Astrocyte (in vitro differentiated cells and primary cell): ENCODE data around the gene SEMA4D. TPM values are rescaled to one million over a fixed set of nuclear protein-coding genes. Genes with fewer than 3 reads are reported as not detected.

Source experiments
- DNase-seq: peaks from one replicate; pipeline ENCODE4 v3.0.0-alpha.2; 2010; ENCODE audit warnings: low read depth
- FAIRE-seq: peaks from 2 replicates; lab custom pipeline; 2011; peaks lifted over from hg19 to GRCh38; lab: Jason Lieb, UNC
- H2AFZ ChIP-seq: 2 replicates; pipeline ENCODE4 v1.6.0; 2012; ENCODE audit warnings: low read depth, low read length, inconsistent platforms
- H3K27ac ChIP-seq: 2 replicates; pipeline ENCODE4 v1.5.1; 2011; ENCODE audit warnings: low read depth, low read length, inconsistent platforms
- H3K27me3 ChIP-seq: 2 replicates; pipeline ENCODE4 v1.6.0; 2011; ENCODE audit warnings: low read length, inconsistent platforms; ENCODE audit not compliant: insufficient read depth
- H3K36me3 ChIP-seq: 2 replicates; pipeline ENCODE4 v1.5.1; 2011; ENCODE audit warnings: low read length, inconsistent platforms; ENCODE audit not compliant: insufficient read depth
- H3K4me1 ChIP-seq: 2 replicates; pipeline ENCODE4 v1.5.1; 2011; ENCODE audit warnings: low read length, inconsistent platforms; ENCODE audit not compliant: insufficient read depth
- H3K4me2 ChIP-seq: 2 replicates; pipeline ENCODE4 v1.6.0; 2012; ENCODE audit warnings: low read length, inconsistent platforms
- H3K4me3 ChIP-seq: 2 replicates; pipeline ENCODE4 v1.5.1; 2011; ENCODE audit warnings: low read depth, mild to moderate bottlenecking, low read length, inconsistent platforms; ENCODE audit not compliant: insufficient read depth
- H3K79me2 ChIP-seq: 2 replicates; pipeline ENCODE4 v1.6.0; 2012; ENCODE audit warnings: mild to moderate bottlenecking, low read length, inconsistent platforms; ENCODE audit not compliant: insufficient read depth
- H3K9ac ChIP-seq: 2 replicates; pipeline ENCODE4 v1.6.0; 2012; ENCODE audit warnings: mild to moderate bottlenecking, low read length, inconsistent platforms
- H3K9me3 ChIP-seq: 2 replicates; pipeline ENCODE4 v1.5.1; 2012; ENCODE audit warnings: low read depth, mild to moderate bottlenecking, low read length, inconsistent platforms; ENCODE audit not compliant: insufficient read depth
- H4K20me1 ChIP-seq: 2 replicates; pipeline ENCODE4 v1.6.0; 2012; ENCODE audit warnings: low read length, inconsistent platforms; ENCODE audit not compliant: insufficient read depth
- H3K27ac Mint-ChIP-seq: one replicate; pipeline ENCODE4 v1.8.0; 2021; ENCODE audit warnings: mild to moderate bottlenecking, mixed read lengths; ENCODE audit not compliant: unreplicated experiment
- H3K27me3 Mint-ChIP-seq: one replicate; pipeline ENCODE4 v1.8.0; 2021; ENCODE audit warnings: low read depth, mixed read lengths; ENCODE audit not compliant: unreplicated experiment
- H3K36me3 Mint-ChIP-seq: one replicate; pipeline ENCODE4 v1.8.0; 2021; ENCODE audit warnings: low read depth, mixed read lengths; ENCODE audit not compliant: unreplicated experiment
- H3K4me1 Mint-ChIP-seq: one replicate; pipeline ENCODE4 v1.8.0; 2021; ENCODE audit warnings: low read depth, mixed read lengths; ENCODE audit not compliant: unreplicated experiment
- H3K4me3 Mint-ChIP-seq: one replicate; pipeline ENCODE4 v1.8.0; 2021; ENCODE audit warnings: mild to moderate bottlenecking, moderate library complexity, mixed read lengths; ENCODE audit not compliant: unreplicated experiment
- H3K9me3 Mint-ChIP-seq: one replicate; pipeline ENCODE4 v1.8.0; 2021; ENCODE audit warnings: mild to moderate bottlenecking, mixed read lengths; ENCODE audit not compliant: unreplicated experiment
- EZH2 ChIP-seq: IDR thresholded peaks from 2 replicates; pipeline ENCODE4 v1.6.1; 2012; ENCODE audit warnings: mild to moderate bottlenecking, low read length, inconsistent platforms; ENCODE audit not compliant: insufficient read depth
- microRNA-seq: library from miRNA; unstranded; fragments of <30 nt; microRNA quantifications from one replicate; pipeline ENCODE4 v1.2.0, GENCODE V29; 2020
- total RNA-seq: library from RNA; stranded (reverse); gene quantifications from 2 replicates; pipeline ENCODE4 v1.2.1, GENCODE V29; 2021
- TF ChIP-seq, protein P1 (sequence below): IDR thresholded peaks from 2 replicates; pipeline ENCODE4 v1.5.1; 2011; ENCODE audit warnings: low read depth, mild to moderate bottlenecking, inconsistent platforms, low read length, moderate library complexity; ENCODE audit not compliant: insufficient read depth

The SEMA4D gene
- total RNA-seq, 1 donor from 2014 or later, result 6.2 TPM

DNA sequence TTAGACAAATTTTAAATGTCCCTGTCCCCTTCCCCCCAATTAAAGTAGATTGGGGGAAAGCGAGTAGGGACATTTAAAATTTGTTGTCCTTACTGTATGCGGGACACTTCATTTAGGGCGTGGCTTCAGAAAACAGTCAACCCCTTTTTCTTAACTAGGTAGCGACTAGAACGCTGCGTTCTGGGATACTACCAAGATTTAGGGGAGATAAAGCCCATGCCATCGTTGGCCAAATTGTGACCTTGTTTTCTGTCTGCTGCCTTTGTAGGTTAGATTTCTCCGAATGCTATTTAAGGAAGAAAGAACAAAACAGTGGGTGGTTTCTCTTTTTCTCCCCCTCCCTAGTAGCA is 185.7 kb downstream of the SEMA4D start:
- Histone ChIP-seq H3K27me3 (no peaks in the 10 kb centered on the region), H3K4me2 (peak overlapping the region; percentile 95), H3K9ac (peak overlapping the region; percentile 97), H3K79me2 (peaks cover 69% of the 10 kb centered on the region), H3K9me3 (no peaks in the 10 kb centered on the region), H3K4me3 (peak overlapping the region; percentile 99), H4K20me1 (peaks cover 24% of the 10 kb centered on the region), H3K36me3 (peaks cover 16% of the 10 kb centered on the region), H3K4me1 (peaks cover 25% of the 10 kb centered on the region), H2AFZ (peak overlapping the region; percentile 62), H3K27ac (peak overlapping the region; percentile 87)
- no peak for FAIRE-seq
- Mint-ChIP-seq H3K27ac (peak overlapping the region; percentile 55), H3K36me3 (peaks cover 3% of the 10 kb centered on the region), H3K4me3 (peak overlapping the region; percentile 90), H3K4me1 (peaks cover 18% of the 10 kb centered on the region), H3K27me3 (no peaks in the 10 kb centered on the region), H3K9me3 (no peaks in the 10 kb centered on the region)
- no peak for DNase-seq
- TF ChIP-seq, protein P1, sequence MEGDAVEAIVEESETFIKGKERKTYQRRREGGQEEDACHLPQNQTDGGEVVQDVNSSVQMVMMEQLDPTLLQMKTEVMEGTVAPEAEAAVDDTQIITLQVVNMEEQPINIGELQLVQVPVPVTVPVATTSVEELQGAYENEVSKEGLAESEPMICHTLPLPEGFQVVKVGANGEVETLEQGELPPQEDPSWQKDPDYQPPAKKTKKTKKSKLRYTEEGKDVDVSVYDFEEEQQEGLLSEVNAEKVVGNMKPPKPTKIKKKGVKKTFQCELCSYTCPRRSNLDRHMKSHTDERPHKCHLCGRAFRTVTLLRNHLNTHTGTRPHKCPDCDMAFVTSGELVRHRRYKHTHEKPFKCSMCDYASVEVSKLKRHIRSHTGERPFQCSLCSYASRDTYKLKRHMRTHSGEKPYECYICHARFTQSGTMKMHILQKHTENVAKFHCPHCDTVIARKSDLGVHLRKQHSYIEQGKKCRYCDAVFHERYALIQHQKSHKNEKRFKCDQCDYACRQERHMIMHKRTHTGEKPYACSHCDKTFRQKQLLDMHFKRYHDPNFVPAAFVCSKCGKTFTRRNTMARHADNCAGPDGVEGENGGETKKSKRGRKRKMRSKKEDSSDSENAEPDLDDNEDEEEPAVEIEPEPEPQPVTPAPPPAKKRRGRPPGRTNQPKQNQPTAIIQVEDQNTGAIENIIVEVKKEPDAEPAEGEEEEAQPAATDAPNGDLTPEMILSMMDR, result no peak
- TF ChIP-seq EZH2, result no peak

- H3K9ac ChIP-seq, result peak overlapping the region; percentile 97
- TF ChIP-seq, protein P1, result no peak
- TF ChIP-seq EZH2, result no peak
- FAIRE-seq (no peak), DNase-seq (no peak)
- H3K27me3 ChIP-seq, result no peaks in the 10 kb centered on the region
- no peaks in the 10 kb centered on the region for H3K9me3 Mint-ChIP-seq
- peak overlapping the region; percentile 95 for H3K27ac Mint-ChIP-seq
- H3K4me1 Mint-ChIP-seq, result peaks cover 15% of the 10 kb centered on the region
- no peaks in the 10 kb centered on the region for H3K27me3 Mint-ChIP-seq
- peaks cover 25% of the 10 kb centered on the region for H3K4me1 ChIP-seq
- peaks cover 1% of the 10 kb centered on the region for H3K36me3 Mint-ChIP-seq
- H4K20me1 ChIP-seq, result peaks cover 24% of the 10 kb centered on the region
- peak overlapping the region; percentile 90 for H3K4me3 Mint-ChIP-seq
- H3K4me3 ChIP-seq, result peak overlapping the region; percentile 99
- H3K27ac ChIP-seq, result peak overlapping the region; percentile 87
- peak overlapping the region; percentile 95 for H3K4me2 ChIP-seq
- no peaks in the 10 kb centered on the region for H3K9me3 ChIP-seq
- peaks cover 63% of the 10 kb centered on the region for H3K79me2 ChIP-seq
- peaks cover 10% of the 10 kb centered on the region for H3K36me3 ChIP-seq
- H2AFZ ChIP-seq, result peak overlapping the region; percentile 62
Measured at GRCh38 chr9:89311346-89312221, 186.3 kb downstream of the SEMA4D start.

Small RNAs within 50 kb of the gene (microRNA-seq; reads per million reads assigned to microRNA genes)
- gene MIR3153, result not detected

Other genes with a start within 250 kb of the SEMA4D start
- gene CKS2, start 186.9 kb downstream of the SEMA4D start, total RNA-seq, result 47.0 and 69.9 TPM in 2 replicates
- gene SECISBP2, start 179.6 kb downstream of the SEMA4D start, total RNA-seq, result 17.8 and 19.0 TPM in 2 replicates
- gene GADD45G, start 106.9 kb upstream of the SEMA4D start, total RNA-seq, result 3.5 and 5.2 TPM in 2 replicates